ENCODE results near the gene IGF2BP3. TPM values are rescaled to one million over a fixed set of nuclear protein-coding genes. Genes with fewer than 3 reads are reported as not detected.

IGF2BP3 gene
- total RNA-seq, 3 donors from 2014 or later, result 0.59 to 3.5 TPM; not detected in 1

GRCh38 chr7:23438171-23438570 is 32.1 kb downstream of the IGF2BP3 start:
- intact Hi-C loops (cut with DNase I; ENCODE audit: low total_unique reads), result no loop called here
- H3K4me1 ChIP-seq, result no peaks in the 10 kb centered on the region
- DNase-seq (ENCODE audit: low spot score in 2 of 2), result no peak
- H3K4me3 ChIP-seq, result no peak overlapping the region
- no peaks in the 10 kb centered on the region for H3K27me3 ChIP-seq
- no peaks in the 10 kb centered on the region for H3K36me3 ChIP-seq
- TF ChIP-seq POLR2AphosphoS5 (IDR thresholded peaks at IDR 0.05) (no peak), POLR2A (IDR thresholded peaks at IDR 0.05) (no peak), CTCF (IDR thresholded peaks at IDR 0.05) (no peak)
- no peaks in the 10 kb centered on the region for H3K9me3 ChIP-seq
- H3K27ac ChIP-seq, result no peak overlapping the region

- intact Hi-C loops (cut with DNase I; ENCODE audit: low total_unique reads), result no loop called here
- Histone ChIP-seq H3K4me3 (no peak overlapping the region), H3K27ac (no peak overlapping the region), H3K36me3 (no peaks in the 10 kb centered on the region), H3K9me3 (no peaks in the 10 kb centered on the region), H3K4me1 (no peaks in the 10 kb centered on the region), H3K27me3 (peaks cover 0 to 12% of the 10 kb centered on the region in 2 donors)
- TF ChIP-seq POLR2A (IDR thresholded peaks at IDR 0.05), result no peak
- TF ChIP-seq POLR2AphosphoS5 (IDR thresholded peaks at IDR 0.05), result no peak
- no peak for DNase-seq (ENCODE audit: low spot score in 2 of 2)
Observed at GRCh38 chr7:23434147-23434917, 36.0 kb downstream of the IGF2BP3 start.

- Histone ChIP-seq H3K27ac (no peak overlapping the region), H3K36me3 (no peaks in the 10 kb centered on the region), H3K4me1 (no peaks in the 10 kb centered on the region), H3K27me3 (peaks cover 0 to 12% of the 10 kb centered on the region in 2 donors), H3K9me3 (no peaks in the 10 kb centered on the region), H3K4me3 (no peak overlapping the region)
- intact Hi-C loops (cut with DNase I; ENCODE audit: low total_unique reads), result no loop called here
- TF ChIP-seq POLR2A (IDR thresholded peaks at IDR 0.05) (no peak), POLR2AphosphoS5 (IDR thresholded peaks at IDR 0.05) (no peak), CTCF (IDR thresholded peaks at IDR 0.05) (no peak)
- no peak for DNase-seq (ENCODE audit: low spot score in 2 of 2)
Observed at GRCh38 chr7:23431702-23432199, 38.5 kb downstream of the IGF2BP3 start.

- peaks cover 0 to 12% of the 10 kb centered on the region in 2 donors for H3K27me3 ChIP-seq
- H3K4me1 ChIP-seq, result no peaks in the 10 kb centered on the region
- no peak for TF ChIP-seq POLR2A (IDR thresholded peaks at IDR 0.05)
- TF ChIP-seq POLR2AphosphoS5 (IDR thresholded peaks at IDR 0.05), result no peak
- no peak for TF ChIP-seq CTCF (IDR thresholded peaks at IDR 0.05)
- no peaks in the 10 kb centered on the region for H3K9me3 ChIP-seq
- no peak overlapping the region for H3K27ac ChIP-seq
- H3K36me3 ChIP-seq, result no peaks in the 10 kb centered on the region
- no peak overlapping the region for H3K4me3 ChIP-seq
- DNase-seq (ENCODE audit: low spot score in 2 of 2), result no peak
- intact Hi-C loops (cut with DNase I; ENCODE audit: low total_unique reads), result no loop called here
Observed at GRCh38 chr7:23430893-23431259, 39.4 kb downstream of the IGF2BP3 start.

GRCh38 chr7:23426876-23427275 is 43.4 kb downstream of the IGF2BP3 start:
- H3K27me3 ChIP-seq, result peaks cover 0 to 12% of the 10 kb centered on the region in 2 donors
- H3K4me3 ChIP-seq, result no peak overlapping the region
- DNase-seq (ENCODE audit: low spot score in 2 of 2), result no peak
- intact Hi-C loops (cut with DNase I; ENCODE audit: low total_unique reads), result no loop called here
- H3K4me1 ChIP-seq, result no peaks in the 10 kb centered on the region
- no peak overlapping the region for H3K27ac ChIP-seq
- H3K9me3 ChIP-seq, result no peaks in the 10 kb centered on the region
- H3K36me3 ChIP-seq, result no peaks in the 10 kb centered on the region
- TF ChIP-seq POLR2AphosphoS5 (IDR thresholded peaks at IDR 0.05) (no peak), POLR2A (IDR thresholded peaks at IDR 0.05) (no peak), CTCF (IDR thresholded peaks at IDR 0.05) (no peak)

Measured in breast epithelium (tissue), 4 donors.